Skin of body (tissue), 2 donors: Measurements from ENCODE around the gene COL5A3. TPM values are rescaled to one million over a fixed set of nuclear protein-coding genes. Genes with fewer than 3 reads are reported as not detected.

Experiments used
- small RNA-seq: library from RNA; depleted of rRNA; stranded (forward); fragments of <200 nt; gene quantifications from one replicate; pipeline ENCODE3, GENCODE V24; 2014; ENCODE audit warnings: low replicate concordance
- total RNA-seq: library from RNA; depleted of rRNA; stranded (reverse); fragments of >200 nt; gene quantifications from one replicate; pipeline ENCODE4 v1.2.3, GENCODE V29; 2014

COL5A3 gene
- total RNA-seq, 1 donor from 2014 or later: 51.3 TPM

Small RNAs within 50 kb of the gene (small RNA-seq; reads per million reads assigned to genes)
- gene MIR5589: not detected

Other genes with a start within 250 kb of the COL5A3 start
- 16.8 TPM for gene ZNF846, start 241.8 kb downstream of the COL5A3 start, total RNA-seq
- gene FBXL12, start 191.4 kb downstream of the COL5A3 start, total RNA-seq: 10.4 TPM
- gene UBL5, start 182.6 kb downstream of the COL5A3 start, total RNA-seq: 125 TPM
- 35.6 TPM for gene PIN1, start 175.2 kb downstream of the COL5A3 start, total RNA-seq
- 80.5 TPM for gene OLFM2, start 74.0 kb downstream of the COL5A3 start, total RNA-seq
- not detected for gene RDH8, start 3.0 kb upstream of the COL5A3 start, total RNA-seq
- 9.6 TPM for gene SHFL, start 75.8 kb upstream of the COL5A3 start, total RNA-seq
- gene ANGPTL6, start 92.2 kb upstream of the COL5A3 start, total RNA-seq: 0.99 TPM
- gene PPAN, start 95.9 kb upstream of the COL5A3 start, total RNA-seq: 15.7 TPM
- 3.0 TPM for gene P2RY11, start 101.2 kb upstream of the COL5A3 start, total RNA-seq
- 151 TPM for gene EIF3G, start 109.4 kb upstream of the COL5A3 start, total RNA-seq
- gene DNMT1, start 184.4 kb upstream of the COL5A3 start, total RNA-seq: 43.0 TPM
- gene S1PR2, start 220.8 kb upstream of the COL5A3 start, total RNA-seq: 12.6 TPM
- 13.6 TPM for gene MRPL4, start 241.7 kb upstream of the COL5A3 start, total RNA-seq